HFFc6 (cell line): Measurements from ENCODE around the gene CPNE4. TPM values are rescaled to one million over a fixed set of nuclear protein-coding genes. Genes with fewer than 3 reads are reported as not detected.
"Not testable (repeated sequence)": the region's sequence is repeated elsewhere in the genome, so short reads cannot be mapped to it uniquely, and the experiment has no call there.

Experiments used
- DNase-seq: peaks from one replicate; pipeline ENCODE4 v3.0.0-alpha.2; 2018
- H3K27ac Mint-ChIP-seq: 2 replicates; pipeline ENCODE4 v1.8.0; 2020; ENCODE audit warnings: mild to moderate bottlenecking, mixed read lengths
- H3K27me3 Mint-ChIP-seq: 2 replicates; pipeline ENCODE4 v1.8.0; 2021; ENCODE audit warnings: mild to moderate bottlenecking, moderate library complexity, mixed read lengths; ENCODE audit not compliant: insufficient read depth
- H3K36me3 Mint-ChIP-seq: 2 replicates; pipeline ENCODE4 v1.8.0; 2021; ENCODE audit warnings: low read depth, mixed read lengths
- H3K4me1 Mint-ChIP-seq: 2 replicates; pipeline ENCODE4 v1.8.0; 2020; ENCODE audit warnings: low read depth, mixed read lengths
- H3K4me3 Mint-ChIP-seq: 2 replicates; pipeline ENCODE4 v1.8.0; 2020; ENCODE audit warnings: mild to moderate bottlenecking, moderate library complexity, mixed read lengths
- H3K9me3 Mint-ChIP-seq: 2 replicates; pipeline ENCODE4 v1.8.0; 2020; ENCODE audit warnings: mild to moderate bottlenecking, mixed read lengths
- total RNA-seq, 6 experiments: library from RNA; stranded (reverse); fragmentation: NEBNext Ultra II Directional; extraction: Animal tissue kit (Norgen Biotek cat#: 25700); gene quantifications; 2 replicates in 1 of 6; 3 replicates in 5 of 6; pipeline ENCODE4 v1.2.3, GENCODE V29; 2021
- TF ChIP-seq, protein P1 (sequence below): fragments of 200-600 bp; sonication (generic); IDR thresholded peaks from 2 replicates; pipeline ENCODE4 v1.5.0; 2021; ENCODE audit warnings: antibody characterized with exemption, mild to moderate bottlenecking

The CPNE4 gene
- total RNA-seq, 6 experiments from 2014 or later = not detected

DNA sequence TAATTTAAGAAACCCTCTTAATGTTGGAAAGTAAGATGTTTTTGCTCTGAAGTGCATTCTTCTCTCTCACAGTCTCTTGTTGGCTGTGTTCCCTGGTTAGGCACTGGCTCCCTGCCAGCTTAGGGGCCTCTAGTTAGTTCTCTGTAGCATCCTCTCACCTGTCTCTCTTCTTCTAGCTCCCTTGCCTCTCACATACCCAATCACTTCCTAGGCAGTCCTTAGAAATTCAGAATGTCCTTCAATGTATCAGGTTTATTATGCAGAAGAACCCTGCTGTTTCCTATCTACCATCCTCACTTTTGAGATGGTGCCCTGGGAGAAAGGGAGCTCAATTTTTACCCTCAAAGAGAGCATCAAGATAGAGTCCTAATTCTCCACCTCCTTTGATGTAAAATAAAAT lies 36.2 kb upstream of the CPNE4 start:
- no peaks in the 10 kb centered on the region for H3K36me3 Mint-ChIP-seq
- no peaks in the 10 kb centered on the region for H3K9me3 Mint-ChIP-seq
- no peaks in the 10 kb centered on the region for H3K4me1 Mint-ChIP-seq
- DNase-seq = no peak
- no peak overlapping the region for H3K4me3 Mint-ChIP-seq
- peaks cover 12% of the 10 kb centered on the region; the same call in 1 of the 2 replicates for H3K27me3 Mint-ChIP-seq
- no peak overlapping the region for H3K27ac Mint-ChIP-seq
- TF ChIP-seq, protein P1, sequence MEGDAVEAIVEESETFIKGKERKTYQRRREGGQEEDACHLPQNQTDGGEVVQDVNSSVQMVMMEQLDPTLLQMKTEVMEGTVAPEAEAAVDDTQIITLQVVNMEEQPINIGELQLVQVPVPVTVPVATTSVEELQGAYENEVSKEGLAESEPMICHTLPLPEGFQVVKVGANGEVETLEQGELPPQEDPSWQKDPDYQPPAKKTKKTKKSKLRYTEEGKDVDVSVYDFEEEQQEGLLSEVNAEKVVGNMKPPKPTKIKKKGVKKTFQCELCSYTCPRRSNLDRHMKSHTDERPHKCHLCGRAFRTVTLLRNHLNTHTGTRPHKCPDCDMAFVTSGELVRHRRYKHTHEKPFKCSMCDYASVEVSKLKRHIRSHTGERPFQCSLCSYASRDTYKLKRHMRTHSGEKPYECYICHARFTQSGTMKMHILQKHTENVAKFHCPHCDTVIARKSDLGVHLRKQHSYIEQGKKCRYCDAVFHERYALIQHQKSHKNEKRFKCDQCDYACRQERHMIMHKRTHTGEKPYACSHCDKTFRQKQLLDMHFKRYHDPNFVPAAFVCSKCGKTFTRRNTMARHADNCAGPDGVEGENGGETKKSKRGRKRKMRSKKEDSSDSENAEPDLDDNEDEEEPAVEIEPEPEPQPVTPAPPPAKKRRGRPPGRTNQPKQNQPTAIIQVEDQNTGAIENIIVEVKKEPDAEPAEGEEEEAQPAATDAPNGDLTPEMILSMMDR = no peak

DNA sequence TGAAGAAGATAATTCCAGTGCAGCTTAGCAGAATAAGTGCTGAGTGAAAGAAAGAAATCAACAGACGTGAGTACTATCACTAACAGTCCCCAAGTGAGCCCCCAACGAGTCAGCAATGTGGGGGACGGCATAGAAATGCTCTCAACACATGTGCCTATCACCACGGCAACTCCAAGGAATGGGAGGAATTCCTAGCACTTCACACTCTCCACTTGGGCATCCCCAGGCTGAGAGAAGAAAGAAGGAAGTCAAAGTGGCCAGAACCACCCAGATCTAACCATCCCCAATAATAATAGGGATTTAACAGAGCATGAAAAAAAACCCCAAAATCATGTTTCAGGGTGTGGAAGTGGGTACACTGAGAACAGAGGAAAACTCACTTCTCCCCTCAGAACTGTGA lies 29.3 kb upstream of the CPNE4 start:
- no peak for DNase-seq
- no peak overlapping the region for H3K27ac Mint-ChIP-seq
- H3K9me3 Mint-ChIP-seq = no peaks in the 10 kb centered on the region
- TF ChIP-seq, protein P1 = no peak
- H3K36me3 Mint-ChIP-seq = no peaks in the 10 kb centered on the region
- peaks cover 4% of the 10 kb centered on the region; the same call in 1 of the 2 replicates for H3K27me3 Mint-ChIP-seq
- no peak overlapping the region for H3K4me3 Mint-ChIP-seq
- H3K4me1 Mint-ChIP-seq = no peaks in the 10 kb centered on the region

DNA sequence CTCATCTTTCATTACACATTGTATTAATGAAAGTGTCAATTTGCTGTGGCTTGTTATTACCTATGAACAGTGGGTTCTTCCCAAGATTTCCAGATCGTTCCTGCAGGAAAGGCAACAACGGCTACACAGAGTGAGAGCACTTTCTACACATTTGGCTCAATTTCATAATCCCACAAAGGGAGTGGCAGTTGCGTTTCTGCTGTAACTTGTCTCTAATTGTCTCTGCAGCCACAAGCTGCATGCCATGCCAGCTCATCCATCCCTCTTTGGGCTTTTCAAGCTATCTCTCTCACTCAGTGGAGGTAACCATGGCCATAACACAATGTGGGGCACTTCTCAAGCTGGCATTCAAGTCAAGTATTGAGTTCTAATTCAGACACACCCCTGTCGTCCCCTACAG lies 27.7 kb upstream of the CPNE4 start:
- Mint-ChIP-seq H3K27ac (no peak overlapping the region), H3K36me3 (no peaks in the 10 kb centered on the region), H3K27me3 (peaks cover 4% of the 10 kb centered on the region; the same call in 1 of the 2 replicates), H3K4me3 (no peak overlapping the region), H3K4me1 (no peaks in the 10 kb centered on the region), H3K9me3 (no peaks in the 10 kb centered on the region)
- DNase-seq = no peak
- TF ChIP-seq, protein P1 = no peak

DNA sequence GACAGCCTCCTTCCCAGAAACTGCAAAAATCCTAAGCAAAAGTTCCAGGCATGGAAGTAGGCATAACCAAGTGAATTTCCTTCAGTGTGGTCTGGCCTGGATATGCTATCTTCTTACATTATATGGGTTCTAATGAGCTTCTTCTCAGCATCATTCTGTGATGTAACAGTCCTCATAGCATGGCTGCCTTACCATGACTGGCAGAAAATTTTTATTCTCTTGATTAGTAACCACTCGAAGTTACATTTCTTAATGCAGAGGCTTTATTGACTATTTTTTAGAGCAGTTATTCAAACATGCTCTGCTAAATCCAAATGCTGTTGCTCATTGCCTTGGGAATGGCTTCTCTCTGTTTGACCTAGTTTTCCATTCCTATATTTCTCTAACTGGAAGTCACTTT lies 21.1 kb upstream of the CPNE4 start:
- DNase-seq = no peak
- Mint-ChIP-seq H3K27ac (no peak overlapping the region), H3K4me1 (no peaks in the 10 kb centered on the region), H3K27me3 (no peaks in the 10 kb centered on the region; the same call in 1 of the 2 replicates), H3K4me3 (no peak overlapping the region), H3K9me3 (no peaks in the 10 kb centered on the region), H3K36me3 (no peaks in the 10 kb centered on the region)
- TF ChIP-seq, protein P1 = no peak

DNA sequence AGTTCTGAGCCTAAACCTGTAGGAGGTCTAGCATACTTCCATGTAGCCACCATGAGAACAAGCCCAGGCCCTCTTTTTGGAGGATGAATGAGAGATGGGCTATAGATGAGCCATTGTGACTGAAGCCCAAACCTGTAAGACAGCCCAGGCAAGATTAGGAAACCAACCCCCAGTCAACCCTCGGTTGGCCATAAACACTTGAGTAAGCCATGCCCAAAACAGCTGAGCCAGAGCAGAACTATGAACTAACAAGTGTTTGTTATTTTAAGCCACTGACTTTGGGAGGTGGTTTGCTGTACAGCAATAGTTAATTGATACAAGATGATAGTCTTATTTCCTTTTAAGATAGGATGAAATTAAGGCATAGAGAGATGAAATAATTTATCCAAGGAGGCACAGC lies 12.4 kb upstream of the CPNE4 start:
- TF ChIP-seq, protein P1 = no peak
- Mint-ChIP-seq H3K4me1 (no peaks in the 10 kb centered on the region), H3K36me3 (no peaks in the 10 kb centered on the region), H3K9me3 (no peaks in the 10 kb centered on the region), H3K27ac (no peak overlapping the region), H3K27me3 (peaks cover 5% of the 10 kb centered on the region), H3K4me3 (no peak overlapping the region)
- DNase-seq = no peak

DNA sequence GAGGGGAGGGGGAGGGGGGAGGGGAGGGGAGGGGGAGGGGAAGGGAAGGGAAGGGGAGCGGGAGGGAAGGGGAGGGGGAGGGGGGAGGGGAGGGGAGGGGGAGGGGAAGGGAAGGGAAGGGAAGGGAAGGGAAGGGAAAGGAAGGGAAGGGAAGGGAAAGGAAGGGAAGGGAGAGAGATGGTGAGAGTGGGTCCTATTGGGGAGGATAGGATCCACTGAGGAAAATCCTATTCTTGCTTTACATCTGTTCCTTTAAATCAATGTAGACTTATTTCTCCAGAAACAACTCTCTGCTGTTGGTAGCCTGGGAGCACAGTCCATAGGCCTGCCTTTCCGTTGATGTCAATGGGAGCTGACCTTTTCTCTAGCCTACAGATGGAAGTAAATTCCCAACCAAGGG lies 10.1 kb upstream of the CPNE4 start:
- DNase-seq, H3K4me1 Mint-ChIP-seq, H3K27me3 Mint-ChIP-seq, H3K27ac Mint-ChIP-seq, H3K9me3 Mint-ChIP-seq, H3K36me3 Mint-ChIP-seq, H3K4me3 Mint-ChIP-seq: not testable (repeated sequence)
